Body of pancreas (tissue), 4 donors: ENCODE data around the gene GARIN5B. TPM values are rescaled to one million over a fixed set of nuclear protein-coding genes. Genes with fewer than 3 reads are reported as not detected.

ENCODE experiments used
- ATAC-seq: fragments of 150-250 bp; one replicate; pipeline ENCODE4 v1.9.1; 2016
- DNase-seq, 4 donors: peaks; one replicate each; pipeline ENCODE4 v3.0.0-alpha.2; 2019
- H3K27ac ChIP-seq, 4 donors: fragments of 200-600 bp; sonication (generic); 1 replicate in 3 of 4; 2 replicates in 1 of 4; pipeline versions ENCODE4 v1.5.1 to v1.6.1; 2016 to 2019; ENCODE audit warnings: mild to moderate bottlenecking in 1 of 4, mixed read lengths in 1 of 4, moderate library complexity in 1 of 4
- H3K27me3 ChIP-seq, 2 donors: fragments of 200-600 bp; sonication (generic); one replicate each; pipeline ENCODE4 v1.6.0; 2016; ENCODE audit warnings: mild to moderate bottlenecking in 1 of 2
- H3K36me3 ChIP-seq, 2 donors: fragments of 200-600 bp; sonication (generic); replicated peaks in 1 of 2; 2 replicates each; pipeline ENCODE4 v1.5.1; 2016; ENCODE audit warnings: low read depth in 2 of 2; ENCODE audit not compliant: insufficient read depth in 1 of 2
- H3K4me1 ChIP-seq: fragments of 200-600 bp; sonication (generic); one replicate; pipeline ENCODE4 v1.6.0; 2016
- H3K4me3 ChIP-seq, 2 donors: fragments of 200-600 bp; sonication (generic); 1 replicate in 1 of 2; 2 replicates in 1 of 2; pipeline ENCODE4 v1.5.1; 2016 to 2019
- H3K9me3 ChIP-seq, 3 donors: fragments of 200-600 bp; sonication (generic); 1 replicate in 2 of 3; 2 replicates in 1 of 3; pipeline ENCODE4 v1.5.1; 2016
- CTCF ChIP-seq, 7 experiments: fragments of 450-650 bp in 4 of 7; fragments of 200-600 bp in 3 of 7; sonication (generic) in 3 of 7; IDR thresholded peaks; one replicate each; pipeline ENCODE4 v1.5.1; 2016 to 2019; ENCODE audit warnings: antibody characterized with exemption in 7 of 7
- POLR2A ChIP-seq, 3 donors: fragments of 450-650 bp; IDR thresholded peaks; one replicate each; pipeline ENCODE4 v1.6.1; 2016; ENCODE audit warnings: antibody characterized with exemption in 3 of 3, mild to moderate bottlenecking in 2 of 3
- WGBS, 2 donors: methylation state at CpG; one replicate each; pipeline ENCODE4 v1.1.5; 2017; 5-methylcytosine and 5-hydroxymethylcytosine counted together
- intact Hi-C: fragments of 100-400 bp; cut with DNase I; formaldehyde crosslinking; loops from one replicate; pipeline ENCODE4 v1.15.1; 2023
- total RNA-seq, 2 donors: library from RNA; depleted of rRNA; stranded (reverse); fragments of >200 nt; gene quantifications; one replicate each; pipeline ENCODE4 v1.1.0, GENCODE V29; 2016

GARIN5B gene
- total RNA-seq, 2 donors from 2014 or later = not detected

- ATAC-seq = no peak
- Histone ChIP-seq H3K36me3 (no peaks in the 10 kb centered on the region), H3K4me3 (no peak overlapping the region), H3K4me1 (no peaks in the 10 kb centered on the region), H3K27me3 (no peaks in the 10 kb centered on the region), H3K27ac (no peak overlapping the region), H3K9me3 (no peaks in the 10 kb centered on the region)
- TF ChIP-seq POLR2A (IDR thresholded peaks at IDR 0.05) (no peak), CTCF (IDR thresholded peaks at IDR 0.05) (no peak)
- no peak for DNase-seq
- 81 to 85% methylated on average over 5 to 10 of the region's 11 CpGs for WGBS, 2 donors
- intact Hi-C loops = loop anchor here (10.0 kb wide), 1 partner anchor 77 kb away; the partner anchor contains the start of genes RPL28 and TMEM238
Observed at GRCh38 chr19:55308281-55308680, 54.8 kb downstream of the GARIN5B start.

GRCh38 chr19:55306712-55307111, 56.3 kb downstream of the GARIN5B start:
- Histone ChIP-seq H3K9me3 (no peaks in the 10 kb centered on the region), H3K4me3 (no peak overlapping the region), H3K27me3 (no peaks in the 10 kb centered on the region), H3K27ac (no peak overlapping the region), H3K4me1 (peaks cover 4% of the 10 kb centered on the region), H3K36me3 (no peaks in the 10 kb centered on the region)
- ATAC-seq (no peak), DNase-seq (no peak)
- WGBS, 2 donors = 65 to 79% methylated on average over 3 of the region's 3 CpGs
- TF ChIP-seq POLR2A (IDR thresholded peaks at IDR 0.05) (no peak), CTCF (IDR thresholded peaks at IDR 0.05) (no peak)
- intact Hi-C loops = loop anchor here (10.0 kb wide), 1 partner anchor 78 kb away; the partner anchor contains the start of genes RPL28 and TMEM238

GRCh38 chr19:55305983-55306562, 57.0 kb downstream of the GARIN5B start:
- Histone ChIP-seq H3K27me3 (no peaks in the 10 kb centered on the region), H3K4me3 (no peak overlapping the region), H3K9me3 (no peaks in the 10 kb centered on the region), H3K36me3 (no peaks in the 10 kb centered on the region), H3K27ac (no peak overlapping the region), H3K4me1 (peaks cover 10% of the 10 kb centered on the region)
- no peak for TF ChIP-seq POLR2A (IDR thresholded peaks at IDR 0.05)
- TF ChIP-seq CTCF (IDR thresholded peaks at IDR 0.05) = no peak
- intact Hi-C loops = loop anchor here (10.0 kb wide), 1 partner anchor 79 kb away; the partner anchor contains the start of genes RPL28 and TMEM238
- DNase-seq (no peak), ATAC-seq (no peak)
- 83 to 90% methylated on average over 17 of the region's 17 CpGs for WGBS, 2 donors

GRCh38 chr19:55305491-55305890, 57.6 kb downstream of the GARIN5B start:
- intact Hi-C loops = loop anchor here (10.0 kb wide), 1 partner anchor 79 kb away; the partner anchor contains the start of genes RPL28 and TMEM238
- DNase-seq (peak; percentile 35 to 44 (median 36)), ATAC-seq (no peak)
- Histone ChIP-seq H3K27me3 (no peaks in the 10 kb centered on the region), H3K4me3 (no peak overlapping the region), H3K4me1 (peaks cover 10% of the 10 kb centered on the region), H3K27ac (no peak overlapping the region), H3K9me3 (no peaks in the 10 kb centered on the region), H3K36me3 (no peaks in the 10 kb centered on the region)
- TF ChIP-seq POLR2A (IDR thresholded peaks at IDR 0.05) (no peak), CTCF (IDR thresholded peaks at IDR 0.05) (no peak)
- 74 to 80% methylated on average over 9 of the region's 9 CpGs for WGBS, 2 donors

- Histone ChIP-seq H3K36me3 (no peaks in the 10 kb centered on the region), H3K9me3 (no peaks in the 10 kb centered on the region), H3K4me1 (peaks cover 10% of the 10 kb centered on the region), H3K4me3 (no peak overlapping the region), H3K27ac (no peak overlapping the region), H3K27me3 (no peaks in the 10 kb centered on the region)
- ATAC-seq (no peak), DNase-seq (no peak)
- 61 to 67% methylated on average over 9 to 14 of the region's 14 CpGs for WGBS, 2 donors
- TF ChIP-seq POLR2A (IDR thresholded peaks at IDR 0.05) (no peak), CTCF (IDR thresholded peaks at IDR 0.05) (no peak)
- intact Hi-C loops = loop anchor here (10.0 kb wide), 1 partner anchor 80 kb away; the partner anchor contains the start of genes RPL28 and TMEM238
Observed at GRCh38 chr19:55304980-55305379, 58.1 kb downstream of the GARIN5B start.
